Endothelial cell of umbilical vein (primary cell): Measurements from ENCODE around the gene TOMM20. TPM values are rescaled to one million over a fixed set of nuclear protein-coding genes. Genes with fewer than 3 reads are reported as not detected.

Experiments used
- BruUV-seq: library from RNA; stranded (reverse); fragments of 400-500 nt; replicated peaks from 2 replicates; lab custom pipeline; 2021; lab: Mats Ljungman, UMichigan
- CTCF ChIA-PET: fragments of 300-600, 350-600 bp; sonication (Branson Sonifier 250); formaldehyde crosslinking; loops from one replicate; lab custom pipeline; 2021; ENCODE audit warnings: antibody characterized with exemption, inconsistent platforms; lab: Charles Lee
- POLR2A ChIA-PET: fragments of 300-600, 350-600 bp; sonication (Branson Sonifier 250); formaldehyde crosslinking; loops from one replicate; lab custom pipeline; 2021; ENCODE audit warnings: antibody characterized with exemption, inconsistent platforms; lab: Charles Lee
- DNase-seq: peaks from one replicate; pipeline ENCODE4 v3.0.0-alpha.2; 2011; ENCODE audit warnings: low read depth, low spot score
- FAIRE-seq: peaks from 2 replicates; lab custom pipeline; 2011; peaks lifted over from hg19 to GRCh38; lab: Jason Lieb, UNC
- H2AFZ ChIP-seq: 2 replicates; pipeline ENCODE4 v1.6.0; 2012; ENCODE audit warnings: low read depth, low read length, control low read depth, inconsistent platforms
- H3K27ac ChIP-seq: 2 replicates; pipeline ENCODE4 v1.5.1; 2011; ENCODE audit warnings: low read depth, mild to moderate bottlenecking, control low read depth, low read length, moderate library complexity; ENCODE audit not compliant: insufficient read depth
- H3K27me3 ChIP-seq, 2 experiments: 2 replicates each; pipeline versions ENCODE4 v1.6.0 to v1.6.1; 2011; ENCODE audit warnings: low read length in 2 of 2, mixed read lengths in 1 of 2; ENCODE audit not compliant: control insufficient read depth in 2 of 2, insufficient read depth in 2 of 2
- H3K36me3 ChIP-seq, 2 experiments: 2 replicates in 1 of 2; 3 replicates in 1 of 2; pipeline ENCODE4 v1.5.1; 2011; ENCODE audit warnings: low read length in 2 of 2, mild to moderate bottlenecking in 1 of 2, moderate library complexity in 1 of 2; ENCODE audit not compliant: control insufficient read depth in 2 of 2, insufficient read depth in 2 of 2; ENCODE audit errors: extremely low read depth in 1 of 2
- H3K4me1 ChIP-seq: 3 replicates; pipeline ENCODE4 v1.5.1; 2011; ENCODE audit warnings: mild to moderate bottlenecking, low read length; ENCODE audit not compliant: control insufficient read depth, insufficient read depth; ENCODE audit errors: extremely low read depth
- H3K4me2 ChIP-seq: 2 replicates; pipeline ENCODE4 v1.6.1; 2011; ENCODE audit warnings: low read length, control low read depth, mixed read lengths; ENCODE audit not compliant: insufficient read depth
- H3K4me3 ChIP-seq, 3 experiments: fragments of 200-600 bp in 1 of 3; sonication (generic), shearing (Covaris generic) in 1 of 3; replicated peaks in 1 of 3; 2 replicates each; pipeline ENCODE4 v1.5.1; 2011 to 2016; ENCODE audit warnings: control low read depth in 3 of 3, low read length in 3 of 3, mild to moderate bottlenecking in 2 of 3, inconsistent platforms in 1 of 3, low read depth in 1 of 3, moderate library complexity in 1 of 3; ENCODE audit not compliant: insufficient read depth in 1 of 3
- H3K79me2 ChIP-seq: 2 replicates; pipeline ENCODE4 v1.6.0; 2012; ENCODE audit warnings: low read length, inconsistent platforms; ENCODE audit not compliant: control insufficient read depth, insufficient read depth
- H3K9ac ChIP-seq: replicated peaks from 2 replicates; pipeline ENCODE3; 2011; ENCODE audit warnings: low read length, control low read depth; ENCODE audit not compliant: insufficient read depth; ENCODE audit errors: extremely low read depth
- H3K9me1 ChIP-seq: replicated peaks from 3 replicates; pipeline ENCODE4 v1.6.0; 2011; ENCODE audit warnings: mild to moderate bottlenecking, low read length; ENCODE audit not compliant: control insufficient read depth, insufficient read depth; ENCODE audit errors: extremely low read depth
- H3K9me3 ChIP-seq: replicated peaks from 2 replicates; pipeline ENCODE4 v1.5.1; 2012; ENCODE audit warnings: low read length, inconsistent platforms; ENCODE audit not compliant: control insufficient read depth, insufficient read depth
- H4K20me1 ChIP-seq: replicated peaks from 2 replicates; pipeline ENCODE3; 2011; ENCODE audit warnings: mild to moderate bottlenecking, low read length; ENCODE audit not compliant: control insufficient read depth, insufficient read depth; ENCODE audit errors: extremely low read depth
- EZH2 ChIP-seq: IDR thresholded peaks from 2 replicates; pipeline ENCODE4 v1.6.1; 2012; ENCODE audit warnings: borderline replicate concordance, low read depth, mild to moderate bottlenecking, moderate library complexity, low read length, inconsistent platforms; ENCODE audit not compliant: severe bottlenecking
- FOS ChIP-seq: IDR thresholded peaks from 2 replicates; pipeline ENCODE4 v1.6.1; 2011; ENCODE audit warnings: mild to moderate bottlenecking, low read length, moderate library complexity, borderline replicate concordance; ENCODE audit not compliant: insufficient read depth
- GATA2 ChIP-seq: IDR thresholded peaks from 2 replicates; pipeline ENCODE4 v1.7.0; 2011; ENCODE audit warnings: low read depth, mild to moderate bottlenecking, moderate library complexity, mixed read lengths, low read length; ENCODE audit not compliant: insufficient read length, insufficient read depth
- JUN ChIP-seq: IDR thresholded peaks from 2 replicates; pipeline ENCODE4 v1.6.1; 2011; ENCODE audit warnings: borderline replicate concordance, low read depth; ENCODE audit not compliant: insufficient read length, insufficient read depth
- MYC ChIP-seq: IDR thresholded peaks from one replicate; pipeline ENCODE4 v1.6.1; 2011; ENCODE audit warnings: mild to moderate bottlenecking, low read depth, low read length
- POLR2A ChIP-seq: IDR thresholded peaks from 2 replicates; pipeline ENCODE4 v1.6.1; 2012; ENCODE audit warnings: low read depth, mild to moderate bottlenecking, control low read depth, low read length
- POLR2AphosphoS5 ChIP-seq: IDR thresholded peaks from 2 replicates; pipeline ENCODE4 v1.6.1; 2012; ENCODE audit warnings: low read depth, mild to moderate bottlenecking, control low read depth, low read length, moderate library complexity; ENCODE audit not compliant: insufficient read depth
- dilution Hi-C: fragments of 300-500 bp; cut with MboI; formaldehyde crosslinking; loops from one replicate; pipeline ENCODE4 v1.15.0; 2019; ENCODE audit warnings: low sequenced_read_pairs; ENCODE audit not compliant: extremely low pct_ligation_motif_present
- intact Hi-C: fragments of 100-400 bp; cut with micrococcal nuclease; formaldehyde crosslinking; loops from one replicate; pipeline ENCODE4 v1.10.0; 2022
- polyA plus RNA-seq, 4 experiments: library from polyadenylated mRNA; depleted of rRNA in 3 of 4; stranded (reverse) in 3 of 4; unstranded in 1 of 4; fragments of >200 nt; gene quantifications; 2 replicates each; pipeline versions ENCODE4 v1.2.1 to v1.2.3, GENCODE V29; 2011 to 2012; ENCODE audit warnings: missing spikeins in 1 of 4
- total RNA-seq: library from RNA; stranded (reverse); gene quantifications from 2 replicates; pipeline ENCODE4 v1.2.3, GENCODE V29; 2021
- TF ChIP-seq, protein P1 (sequence below), 2 donors: IDR thresholded peaks; 1 replicate in 1 of 2; 2 replicates in 1 of 2; pipeline ENCODE4 v1.5.1; 2011; ENCODE audit warnings: low read length in 2 of 2, mild to moderate bottlenecking in 2 of 2, moderate library complexity in 2 of 2, control low read depth in 1 of 2, inconsistent platforms in 1 of 2, low read depth in 1 of 2; ENCODE audit not compliant: insufficient read depth in 1 of 2; ENCODE audit errors: extremely low read depth in 1 of 2
- TF ChIP-seq, protein P2 (sequence below): IDR thresholded peaks from 2 replicates; pipeline ENCODE4 v1.6.1; 2011; ENCODE audit not compliant: insufficient read depth, insufficient read length

Gene TOMM20
- total and polyA plus RNA-seq, 2 donors (not counting 3 experiments of a cell fraction or from before 2014, with no cell fraction given), result 42.5 to 98.4 TPM

DNA sequence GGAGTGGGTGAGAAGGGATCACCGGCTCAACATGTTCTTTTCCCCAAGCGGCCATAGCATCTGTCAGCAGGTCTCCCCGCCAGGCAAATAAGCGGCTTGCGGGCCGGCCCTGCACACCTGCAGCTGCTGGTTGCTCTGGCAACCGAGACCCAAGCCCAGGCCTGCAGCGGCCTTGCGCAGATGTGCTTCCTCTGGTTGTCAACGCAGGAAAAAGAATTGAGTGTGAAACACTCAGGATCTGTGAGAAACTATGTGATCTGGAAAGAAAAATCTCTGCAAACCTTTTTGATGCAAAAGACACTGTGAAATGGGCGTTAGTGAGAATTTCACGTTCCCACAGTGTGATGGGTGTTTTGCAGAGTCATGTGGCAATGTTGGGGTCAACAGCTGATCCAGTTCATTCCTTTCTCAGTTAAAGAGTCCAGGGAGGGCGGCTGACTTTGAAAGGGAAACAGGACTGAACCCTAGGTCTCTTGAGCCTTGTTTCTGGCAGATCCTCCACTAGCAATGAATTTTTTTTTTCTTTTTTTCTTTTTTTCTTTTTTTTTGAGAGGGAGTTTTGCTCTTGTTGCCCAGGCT is 28.4 kb downstream of the TOMM20 start:
- Histone ChIP-seq H4K20me1 (no peaks in the 10 kb centered on the region), H3K4me2 (no peak overlapping the region), H3K27ac (no peak overlapping the region), H3K4me3 (no peak overlapping the region), H3K27me3 (peaks cover 0 to 3% of the 10 kb centered on the region in 2 experiments), H3K9ac (no peak overlapping the region), H3K36me3 (no peaks in the 10 kb centered on the region), H2AFZ (no peak overlapping the region), H3K9me3 (no peaks in the 10 kb centered on the region), H3K4me1 (peaks cover 3% of the 10 kb centered on the region), H3K79me2 (no peaks in the 10 kb centered on the region), H3K9me1 (no peaks in the 10 kb centered on the region)
- FAIRE-seq, result no peak
- CTCF ChIA-PET, result no interaction called here
- dilution Hi-C loops, result no loop called here
- TF ChIP-seq, protein P1, sequence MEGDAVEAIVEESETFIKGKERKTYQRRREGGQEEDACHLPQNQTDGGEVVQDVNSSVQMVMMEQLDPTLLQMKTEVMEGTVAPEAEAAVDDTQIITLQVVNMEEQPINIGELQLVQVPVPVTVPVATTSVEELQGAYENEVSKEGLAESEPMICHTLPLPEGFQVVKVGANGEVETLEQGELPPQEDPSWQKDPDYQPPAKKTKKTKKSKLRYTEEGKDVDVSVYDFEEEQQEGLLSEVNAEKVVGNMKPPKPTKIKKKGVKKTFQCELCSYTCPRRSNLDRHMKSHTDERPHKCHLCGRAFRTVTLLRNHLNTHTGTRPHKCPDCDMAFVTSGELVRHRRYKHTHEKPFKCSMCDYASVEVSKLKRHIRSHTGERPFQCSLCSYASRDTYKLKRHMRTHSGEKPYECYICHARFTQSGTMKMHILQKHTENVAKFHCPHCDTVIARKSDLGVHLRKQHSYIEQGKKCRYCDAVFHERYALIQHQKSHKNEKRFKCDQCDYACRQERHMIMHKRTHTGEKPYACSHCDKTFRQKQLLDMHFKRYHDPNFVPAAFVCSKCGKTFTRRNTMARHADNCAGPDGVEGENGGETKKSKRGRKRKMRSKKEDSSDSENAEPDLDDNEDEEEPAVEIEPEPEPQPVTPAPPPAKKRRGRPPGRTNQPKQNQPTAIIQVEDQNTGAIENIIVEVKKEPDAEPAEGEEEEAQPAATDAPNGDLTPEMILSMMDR (IDR thresholded peaks at IDR 0.05; ENCODE audit: extremely low read depth in 1 of 2, insufficient read depth in 1 of 2, low read depth in 1 of 2, low read length in 2 of 2), result no peak
- TF ChIP-seq POLR2A, result no peak
- DNase-seq, result no peak
- no TSS peak for BruUV-seq
- intact Hi-C loops, result loop anchor here (5.0 kb wide), 1 partner anchor 402 kb away; the partner anchor contains the start of gene B3GALNT2
- POLR2A ChIA-PET, result no interaction called here

DNA sequence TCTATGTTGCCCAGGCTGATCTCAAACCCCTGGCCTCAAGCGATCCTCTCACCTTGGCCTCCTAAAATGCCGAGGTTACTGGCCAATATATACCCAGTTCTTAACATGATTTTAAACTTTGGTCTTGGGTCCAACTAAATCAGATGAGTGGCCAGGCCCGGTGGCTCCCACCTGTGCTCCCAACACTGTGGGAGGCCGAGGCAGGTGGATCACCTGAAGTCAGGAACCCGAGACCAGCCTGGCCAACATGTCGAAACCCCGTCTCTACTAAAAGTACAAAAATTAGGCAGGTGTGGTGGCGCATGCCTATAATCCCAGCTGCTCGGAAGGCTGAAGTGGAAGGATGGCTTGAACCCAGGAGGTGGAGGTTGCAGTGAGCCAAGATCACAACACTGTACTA is 29.6 kb downstream of the TOMM20 start:
- TF ChIP-seq, protein P1 (IDR thresholded peaks at IDR 0.05; ENCODE audit: extremely low read depth in 1 of 2, insufficient read depth in 1 of 2, low read depth in 1 of 2, low read length in 2 of 2), result no peak
- TF ChIP-seq FOS (no peak), JUN (no peak), EZH2 (no peak), POLR2AphosphoS5 (no peak), MYC (no peak), POLR2A (no peak), GATA2 (no peak)
- TF ChIP-seq, protein P2, sequence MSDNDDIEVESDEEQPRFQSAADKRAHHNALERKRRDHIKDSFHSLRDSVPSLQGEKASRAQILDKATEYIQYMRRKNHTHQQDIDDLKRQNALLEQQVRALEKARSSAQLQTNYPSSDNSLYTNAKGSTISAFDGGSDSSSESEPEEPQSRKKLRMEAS, result no peak
- no peak for FAIRE-seq
- H3K9me3 ChIP-seq, result no peaks in the 10 kb centered on the region
- no peaks in the 10 kb centered on the region for H3K36me3 ChIP-seq
- no peak overlapping the region for H3K4me2 ChIP-seq
- no peak overlapping the region for H2AFZ ChIP-seq
- no peak for DNase-seq
- ChIA-PET POLR2A (no interaction called here), CTCF (interaction anchor here (1.0 to 1.2 kb wide), 2 partner anchors 501 to 612 kb away, joined by 3 to 4 read pairs; no protein-coding TSS in a partner anchor)
- H3K9ac ChIP-seq, result no peak overlapping the region
- H4K20me1 ChIP-seq, result no peaks in the 10 kb centered on the region
- H3K9me1 ChIP-seq, result no peaks in the 10 kb centered on the region
- H3K27ac ChIP-seq, result no peak overlapping the region
- no TSS peak for BruUV-seq
- no peak overlapping the region for H3K4me3 ChIP-seq
- H3K79me2 ChIP-seq, result no peaks in the 10 kb centered on the region
- dilution Hi-C loops (loop anchor here (10.0 kb wide), 1 partner anchor 614 kb away; no protein-coding TSS in a partner anchor), intact Hi-C loops (no loop called here)
- H3K4me1 ChIP-seq, result no peaks in the 10 kb centered on the region
- H3K27me3 ChIP-seq, result peaks cover 0 to 3% of the 10 kb centered on the region in 2 experiments
